ENCODE measurements around the gene DBX1. TPM values are rescaled to one million over a fixed set of nuclear protein-coding genes. Genes with fewer than 3 reads are reported as not detected.

DBX1 gene
- total and polyA plus RNA-seq, 2 donors from 2014 or later: not detected

- TF ChIP-seq CTCF (IDR thresholded peaks at IDR 0.05; ENCODE audit: borderline replicate concordance, extremely low read depth, insufficient read depth): no peak
- H3K9ac ChIP-seq (ENCODE audit: low read length in 3 of 3): no peak overlapping the region
- no peak for FAIRE-seq
- H3K9me3 ChIP-seq (ENCODE audit: control insufficient read depth in 2 of 3, insufficient read depth in 1 of 3, low read length in 3 of 3): no peaks in the 10 kb centered on the region
- H3K4me3 ChIP-seq (ENCODE audit: low read length in 3 of 3): no peak overlapping the region
- no peaks in the 10 kb centered on the region for H3K27me3 ChIP-seq (ENCODE audit: control insufficient read depth, insufficient read depth, low read length)
- no peaks in the 10 kb centered on the region for H3K36me3 ChIP-seq (ENCODE audit: control insufficient read depth in 2 of 3, insufficient read depth in 3 of 3, low read length in 3 of 3)
- DNase-seq: no peak
- intact Hi-C loops (cut with DNase I): no loop called here
- no peak overlapping the region for H3K27ac ChIP-seq (ENCODE audit: low read depth in 2 of 2, low read length in 2 of 2)
- no peaks in the 10 kb centered on the region for H3K4me1 ChIP-seq (ENCODE audit: control insufficient read depth in 2 of 3, insufficient read depth in 2 of 3, low read depth in 1 of 3, low read length in 3 of 3)
Measured at GRCh38 chr11:20192151-20192550, 31.9 kb upstream of the DBX1 start.

GRCh38 chr11:20178976-20179375 lies 18.7 kb upstream of the DBX1 start:
- no peaks in the 10 kb centered on the region for H3K27me3 ChIP-seq (ENCODE audit: control insufficient read depth, insufficient read depth, low read length)
- FAIRE-seq: no peak
- H3K27ac ChIP-seq (ENCODE audit: low read depth in 2 of 2, low read length in 2 of 2): no peak overlapping the region
- H3K36me3 ChIP-seq (ENCODE audit: control insufficient read depth in 2 of 3, insufficient read depth in 3 of 3, low read length in 3 of 3): no peaks in the 10 kb centered on the region
- peaks cover 0 to 4% (median 0%) of the 10 kb centered on the region in 3 donors for H3K9me3 ChIP-seq (ENCODE audit: control insufficient read depth in 2 of 3, insufficient read depth in 1 of 3, low read length in 3 of 3)
- intact Hi-C loops (cut with DNase I): no loop called here
- TF ChIP-seq CTCF (IDR thresholded peaks at IDR 0.05; ENCODE audit: borderline replicate concordance, extremely low read depth, insufficient read depth): no peak
- H3K4me3 ChIP-seq (ENCODE audit: low read length in 3 of 3): no peak overlapping the region
- DNase-seq: no peak
- H3K4me1 ChIP-seq (ENCODE audit: control insufficient read depth in 2 of 3, insufficient read depth in 2 of 3, low read depth in 1 of 3, low read length in 3 of 3): no peaks in the 10 kb centered on the region
- H3K9ac ChIP-seq (ENCODE audit: low read length in 3 of 3): no peak overlapping the region

GRCh38 chr11:20177136-20177535 lies 16.9 kb upstream of the DBX1 start:
- no peaks in the 10 kb centered on the region for H3K4me1 ChIP-seq (ENCODE audit: control insufficient read depth in 2 of 3, insufficient read depth in 2 of 3, low read depth in 1 of 3, low read length in 3 of 3)
- H3K36me3 ChIP-seq (ENCODE audit: control insufficient read depth in 2 of 3, insufficient read depth in 3 of 3, low read length in 3 of 3): no peaks in the 10 kb centered on the region
- no peak overlapping the region for H3K27ac ChIP-seq (ENCODE audit: low read depth in 2 of 2, low read length in 2 of 2)
- H3K9ac ChIP-seq (ENCODE audit: low read length in 3 of 3): no peak overlapping the region
- intact Hi-C loops (cut with DNase I): no loop called here
- no peaks in the 10 kb centered on the region for H3K27me3 ChIP-seq (ENCODE audit: control insufficient read depth, insufficient read depth, low read length)
- peaks cover 0 to 3% (median 0%) of the 10 kb centered on the region in 3 donors for H3K9me3 ChIP-seq (ENCODE audit: control insufficient read depth in 2 of 3, insufficient read depth in 1 of 3, low read length in 3 of 3)
- DNase-seq (no peak), FAIRE-seq (no peak)
- TF ChIP-seq CTCF (IDR thresholded peaks at IDR 0.05; ENCODE audit: borderline replicate concordance, extremely low read depth, insufficient read depth): no peak
- no peak overlapping the region for H3K4me3 ChIP-seq (ENCODE audit: low read length in 3 of 3)
